HG03558 (cell line): ENCODE results near the gene DECR2.
"Not testable (repeated sequence)": the region's sequence is repeated elsewhere in the genome, so short reads cannot be mapped to it uniquely, and the experiment has no call there.

Experiments used
- ATAC-seq: cut with Tn5 transposase; IDR thresholded peaks from one replicate; pipeline ENCODE4 v1.9.1; 2021; ENCODE audit warnings: moderate number of reproducible peaks; ENCODE audit not compliant: unreplicated experiment; ENCODE audit errors: extremely low read depth

The DECR2 gene

GRCh38 chr16:398561-399339, 2.9 kb upstream of the DECR2 start:
- ATAC-seq, result no peak

- no peak for ATAC-seq
Measured at GRCh38 chr16:399340-400019, 2.2 kb upstream of the DECR2 start.

GRCh38 chr16:400061-400591, 1.6 kb upstream of the DECR2 start:
- no peak for ATAC-seq

GRCh38 chr16:404971-405486, 3.3 kb downstream of the DECR2 start:
- no peak for ATAC-seq

- ATAC-seq, result no peak
Measured at GRCh38 chr16:405548-406506, 4.1 kb downstream of the DECR2 start.

- ATAC-seq, result no peak
Measured at GRCh38 chr16:407253-407652, 5.6 kb downstream of the DECR2 start.

- no peak for ATAC-seq
Measured at GRCh38 chr16:410516-411178, 9.0 kb downstream of the DECR2 start.

GRCh38 chr16:411576-412265, 10.0 kb downstream of the DECR2 start:
- no peak for ATAC-seq

GRCh38 chr16:414395-415169, 12.9 kb downstream of the DECR2 start:
- ATAC-seq, result no peak

GRCh38 chr16:415170-415498, 13.4 kb downstream of the DECR2 start:
- ATAC-seq, result not testable (repeated sequence)

GRCh38 chr16:422179-422578, 20.5 kb downstream of the DECR2 start:
- not testable (repeated sequence) for ATAC-seq

GRCh38 chr16:424033-424622, 22.4 kb downstream of the DECR2 start:
- ATAC-seq, result no peak

GRCh38 chr16:424623-425081, 23.0 kb downstream of the DECR2 start:
- ATAC-seq, result no peak

- ATAC-seq, result peak; percentile 56
Measured at GRCh38 chr16:425082-425718, 23.5 kb downstream of the DECR2 start, which contains the start of gene RAB11FIP3. Gene RAB11FIP3, plus strand, starts transcription at chr16:425649. Its CDS starts 358 bp downstream, at chr16:426007.

GRCh38 chr16:425740-426114, 24.0 kb downstream of the DECR2 start:
- peak; percentile 22 for ATAC-seq

- no peak for ATAC-seq
Measured at GRCh38 chr16:426115-426905, 24.6 kb downstream of the DECR2 start.

GRCh38 chr16:426906-427249, 25.2 kb downstream of the DECR2 start:
- no peak for ATAC-seq
